Measurements from ENCODE around the gene TYRP1.

DNA sequence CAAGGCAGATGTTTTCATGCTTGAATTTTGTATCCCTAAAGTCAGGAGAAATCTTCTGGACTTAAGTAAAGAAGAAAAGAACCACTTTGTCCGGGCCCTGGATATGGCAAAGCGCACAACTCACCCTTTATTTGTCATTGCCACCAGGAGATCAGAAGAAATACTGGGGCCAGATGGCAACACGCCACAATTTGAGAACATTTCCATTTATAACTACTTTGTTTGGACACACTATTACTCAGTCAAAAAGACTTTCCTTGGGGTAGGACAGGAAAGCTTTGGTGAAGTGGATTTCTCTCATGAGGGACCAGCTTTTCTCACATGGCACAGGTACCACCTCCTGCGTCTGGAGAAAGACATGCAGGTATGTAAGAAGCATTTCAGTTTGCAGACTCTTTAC is 2.3 kb downstream of the TYRP1 start:
- TF ChIP-seq, protein P1, sequence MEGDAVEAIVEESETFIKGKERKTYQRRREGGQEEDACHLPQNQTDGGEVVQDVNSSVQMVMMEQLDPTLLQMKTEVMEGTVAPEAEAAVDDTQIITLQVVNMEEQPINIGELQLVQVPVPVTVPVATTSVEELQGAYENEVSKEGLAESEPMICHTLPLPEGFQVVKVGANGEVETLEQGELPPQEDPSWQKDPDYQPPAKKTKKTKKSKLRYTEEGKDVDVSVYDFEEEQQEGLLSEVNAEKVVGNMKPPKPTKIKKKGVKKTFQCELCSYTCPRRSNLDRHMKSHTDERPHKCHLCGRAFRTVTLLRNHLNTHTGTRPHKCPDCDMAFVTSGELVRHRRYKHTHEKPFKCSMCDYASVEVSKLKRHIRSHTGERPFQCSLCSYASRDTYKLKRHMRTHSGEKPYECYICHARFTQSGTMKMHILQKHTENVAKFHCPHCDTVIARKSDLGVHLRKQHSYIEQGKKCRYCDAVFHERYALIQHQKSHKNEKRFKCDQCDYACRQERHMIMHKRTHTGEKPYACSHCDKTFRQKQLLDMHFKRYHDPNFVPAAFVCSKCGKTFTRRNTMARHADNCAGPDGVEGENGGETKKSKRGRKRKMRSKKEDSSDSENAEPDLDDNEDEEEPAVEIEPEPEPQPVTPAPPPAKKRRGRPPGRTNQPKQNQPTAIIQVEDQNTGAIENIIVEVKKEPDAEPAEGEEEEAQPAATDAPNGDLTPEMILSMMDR (IDR thresholded peaks at IDR 0.05): no peak
- TF ChIP-seq POLR2A (IDR thresholded peaks at IDR 0.05): no peak

Measured in suprapubic skin (tissue), 3 donors.